ENCODE data around the gene HOXD4. TPM values are rescaled to one million over a fixed set of nuclear protein-coding genes. Genes with fewer than 3 reads are reported as not detected.

HOXD4 gene
- total and polyA plus RNA-seq, 3 donors from 2014 or later, result 2.7 to 13.3 (median 11.5) TPM

- no peak for DNase-seq
- 38 to 61% methylated on average over 13 of the region's 13 CpGs for WGBS, 2 donors
- H3K4me1 ChIP-seq, result peaks cover 3% of the 10 kb centered on the region
- no peak overlapping the region for H3K4me3 ChIP-seq
- no peak for TF ChIP-seq POLR2A (IDR thresholded peaks at IDR 0.05)
- TF ChIP-seq, protein P1, sequence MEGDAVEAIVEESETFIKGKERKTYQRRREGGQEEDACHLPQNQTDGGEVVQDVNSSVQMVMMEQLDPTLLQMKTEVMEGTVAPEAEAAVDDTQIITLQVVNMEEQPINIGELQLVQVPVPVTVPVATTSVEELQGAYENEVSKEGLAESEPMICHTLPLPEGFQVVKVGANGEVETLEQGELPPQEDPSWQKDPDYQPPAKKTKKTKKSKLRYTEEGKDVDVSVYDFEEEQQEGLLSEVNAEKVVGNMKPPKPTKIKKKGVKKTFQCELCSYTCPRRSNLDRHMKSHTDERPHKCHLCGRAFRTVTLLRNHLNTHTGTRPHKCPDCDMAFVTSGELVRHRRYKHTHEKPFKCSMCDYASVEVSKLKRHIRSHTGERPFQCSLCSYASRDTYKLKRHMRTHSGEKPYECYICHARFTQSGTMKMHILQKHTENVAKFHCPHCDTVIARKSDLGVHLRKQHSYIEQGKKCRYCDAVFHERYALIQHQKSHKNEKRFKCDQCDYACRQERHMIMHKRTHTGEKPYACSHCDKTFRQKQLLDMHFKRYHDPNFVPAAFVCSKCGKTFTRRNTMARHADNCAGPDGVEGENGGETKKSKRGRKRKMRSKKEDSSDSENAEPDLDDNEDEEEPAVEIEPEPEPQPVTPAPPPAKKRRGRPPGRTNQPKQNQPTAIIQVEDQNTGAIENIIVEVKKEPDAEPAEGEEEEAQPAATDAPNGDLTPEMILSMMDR (IDR thresholded peaks at IDR 0.05), result no peak
- intact Hi-C loops (cut with DNase I; ENCODE audit: low total_unique reads), result no loop called here
- H3K27ac ChIP-seq, result no peak overlapping the region
- no peaks in the 10 kb centered on the region for H3K27me3 ChIP-seq
- no peaks in the 10 kb centered on the region for H3K9me3 ChIP-seq
- H3K36me3 ChIP-seq (ENCODE audit: low read depth, missing control alignments), result no peaks in the 10 kb centered on the region
Measured at GRCh38 chr2:176164201-176164600, 12.9 kb downstream of the HOXD4 start.

DNA sequence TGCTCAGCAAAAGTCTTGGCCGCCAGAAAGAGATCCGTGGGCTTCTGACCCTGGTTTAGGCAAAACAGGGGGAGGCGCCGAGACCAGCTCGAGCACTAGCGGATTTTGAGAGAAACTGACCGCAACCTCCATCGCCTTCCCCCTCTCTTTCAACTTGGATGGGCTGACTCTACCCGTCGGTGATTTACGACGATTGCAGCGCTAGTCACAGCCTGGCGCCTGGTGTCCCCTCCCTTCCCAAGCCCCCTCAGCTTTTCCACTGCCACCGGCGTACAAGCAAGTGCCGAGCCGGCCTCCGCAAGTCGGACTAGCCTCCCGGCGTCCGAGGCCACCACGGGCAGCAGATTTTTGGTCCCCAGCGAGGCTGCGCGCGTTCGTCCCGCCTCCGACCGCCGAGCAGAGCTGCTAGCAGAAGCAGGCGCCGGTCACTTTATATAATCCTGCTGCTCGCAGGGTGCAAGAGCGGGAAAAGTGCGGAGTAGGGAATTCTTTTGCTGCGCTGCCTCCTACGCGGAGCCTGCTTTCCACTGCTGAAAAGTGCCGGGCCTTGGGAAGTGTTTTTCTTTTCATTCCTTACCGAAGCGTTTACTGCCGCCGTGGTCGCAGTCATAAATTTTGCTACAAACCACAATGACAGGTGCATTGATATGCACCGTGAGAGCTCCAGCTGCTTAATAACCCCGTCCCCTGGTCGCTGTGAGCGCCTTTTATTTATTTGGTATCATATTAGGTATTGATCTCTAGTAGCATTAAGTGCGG lies 13.4 kb downstream of the HOXD4 start:
- H3K36me3 ChIP-seq (ENCODE audit: low read depth, missing control alignments), result no peaks in the 10 kb centered on the region
- H3K4me3 ChIP-seq, result no peak overlapping the region
- WGBS, 2 donors, result 51 to 54% methylated on average over 51 to 52 of the region's 52 CpGs
- intact Hi-C loops (cut with DNase I; ENCODE audit: low total_unique reads), result no loop called here
- H3K27ac ChIP-seq, result no peak overlapping the region
- H3K9me3 ChIP-seq, result no peaks in the 10 kb centered on the region
- H3K27me3 ChIP-seq, result no peaks in the 10 kb centered on the region
- peaks cover 6% of the 10 kb centered on the region for H3K4me1 ChIP-seq
- DNase-seq, result no peak
- no peak for TF ChIP-seq POLR2A (IDR thresholded peaks at IDR 0.05)
- TF ChIP-seq, protein P1 (IDR thresholded peaks at IDR 0.05), result no peak

GRCh38 chr2:176165370-176166050 lies 14.2 kb downstream of the HOXD4 start:
- WGBS, 2 donors, result 39 to 50% methylated on average over 8 to 26 of the region's 26 CpGs
- H3K27me3 ChIP-seq, result no peaks in the 10 kb centered on the region
- TF ChIP-seq, protein P1 (IDR thresholded peaks at IDR 0.05), result no peak
- no peak for TF ChIP-seq POLR2A (IDR thresholded peaks at IDR 0.05)
- H3K27ac ChIP-seq, result no peak overlapping the region
- H3K4me3 ChIP-seq, result no peak overlapping the region
- no peaks in the 10 kb centered on the region for H3K36me3 ChIP-seq (ENCODE audit: low read depth, missing control alignments)
- DNase-seq, result no peak
- intact Hi-C loops (cut with DNase I; ENCODE audit: low total_unique reads), result no loop called here
- H3K4me1 ChIP-seq, result peaks cover 13% of the 10 kb centered on the region
- no peaks in the 10 kb centered on the region for H3K9me3 ChIP-seq

GRCh38 chr2:176166272-176166671 lies 14.9 kb downstream of the HOXD4 start:
- H3K27ac ChIP-seq, result no peak overlapping the region
- TF ChIP-seq, protein P1 (IDR thresholded peaks at IDR 0.05), result no peak
- TF ChIP-seq POLR2A (IDR thresholded peaks at IDR 0.05), result no peak
- no peak overlapping the region for H3K4me3 ChIP-seq
- DNase-seq, result no peak
- peaks cover 19% of the 10 kb centered on the region for H3K4me1 ChIP-seq
- no peaks in the 10 kb centered on the region for H3K9me3 ChIP-seq
- WGBS, 2 donors, result 62 to 74% methylated on average over 2 of the region's 2 CpGs
- no peaks in the 10 kb centered on the region for H3K27me3 ChIP-seq
- intact Hi-C loops (cut with DNase I; ENCODE audit: low total_unique reads), result no loop called here
- H3K36me3 ChIP-seq (ENCODE audit: low read depth, missing control alignments), result no peaks in the 10 kb centered on the region
